Immature natural killer cell (primary cell): ENCODE measurements around the gene SNRNP200. TPM values are rescaled to one million over a fixed set of nuclear protein-coding genes. Genes with fewer than 3 reads are reported as not detected.
A peak's percentile ranks its signal among the peaks of the same experiment; 100 is the strongest.

ENCODE experiments used
- DNase-seq, 3 donors: peaks; one replicate each; pipeline ENCODE4 v3.0.0; 2022; ENCODE audit warnings: mixed read lengths in 1 of 3
- H3K27ac Mint-ChIP-seq, 6 donors: one replicate each; pipeline ENCODE4 v1.8.0; 2020; ENCODE audit warnings: mixed read lengths in 6 of 6, mild to moderate bottlenecking in 5 of 6, inconsistent platforms in 4 of 6, moderate library complexity in 3 of 6
- H3K27me3 Mint-ChIP-seq, 3 donors: one replicate each; pipeline ENCODE4 v1.8.0; 2020 to 2021; ENCODE audit warnings: low read depth in 3 of 3, mild to moderate bottlenecking in 3 of 3, mixed read lengths in 3 of 3, moderate library complexity in 3 of 3, inconsistent platforms in 1 of 3
- H3K36me3 Mint-ChIP-seq, 3 donors: one replicate each; pipeline ENCODE4 v1.8.0; 2020; ENCODE audit warnings: mixed read lengths in 3 of 3, inconsistent platforms in 2 of 3, mild to moderate bottlenecking in 2 of 3
- H3K4me1 Mint-ChIP-seq, 2 donors: one replicate each; pipeline ENCODE4 v1.8.0; 2020; ENCODE audit warnings: inconsistent platforms in 2 of 2, mild to moderate bottlenecking in 2 of 2, mixed read lengths in 2 of 2, moderate library complexity in 1 of 2
- H3K4me3 Mint-ChIP-seq, 5 donors: one replicate each; pipeline ENCODE4 v1.8.0; 2020; ENCODE audit warnings: mild to moderate bottlenecking in 5 of 5, mixed read lengths in 5 of 5, inconsistent platforms in 3 of 5, moderate library complexity in 3 of 5
- H3K9me3 Mint-ChIP-seq, 6 donors: one replicate each; pipeline ENCODE4 v1.8.0; 2020; ENCODE audit warnings: mild to moderate bottlenecking in 6 of 6, mixed read lengths in 6 of 6, inconsistent platforms in 4 of 6, moderate library complexity in 3 of 6
- polyA plus RNA-seq, 3 donors: library from polyadenylated mRNA; unstranded; fragments of 300-500 nt; fragmentation: Illumina TruSeq; gene quantifications; one replicate each; pipeline ENCODE4 v1.2.3, GENCODE V29; 2021

Gene SNRNP200
- polyA plus RNA-seq: 100 to 1,000 TPM in 1 of 3 donors, 10 to 100 TPM in 2; 42.3 to 105 (median 46.6) TPM

- Mint-ChIP-seq H3K9me3 (no peaks in the 10 kb centered on the region), H3K4me1 (peaks cover 55 to 60% of the 10 kb centered on the region in 2 donors), H3K4me3 (peak within 1 kb of the TSS; percentile 97 to 99 (median 98)), H3K27me3 (peaks cover 4 to 8% (median 5%) of the 10 kb centered on the region in 3 donors), H3K27ac (peak within 1 kb of the TSS; percentile 93 to 100 (median 98)), H3K36me3 (peaks cover 12 to 38% (median 36%) of the 10 kb centered on the region in 3 donors)
- peak; percentile 87 to 90 (median 87) for DNase-seq
Observed at GRCh38 chr2:96305091-96305978, at the start of gene SNRNP200. Gene SNRNP200, minus strand, starts transcription at chr2:96305546. Its CDS starts 109 bp downstream, at chr2:96305437.

- Mint-ChIP-seq H3K27me3 (no peaks in the 10 kb centered on the region), H3K4me3 (no peak overlapping the region), H3K36me3 (peaks cover 0 to 3% (median 0%) of the 10 kb centered on the region in 3 donors), H3K27ac (no peak overlapping the region), H3K9me3 (no peaks in the 10 kb centered on the region), H3K4me1 (no peaks in the 10 kb centered on the region)
- no peak for DNase-seq
Observed at GRCh38 chr2:96354492-96354891, 49.1 kb upstream of the SNRNP200 start.

- Mint-ChIP-seq H3K27ac (no peak overlapping the region), H3K4me3 (no peak overlapping the region), H3K27me3 (no peaks in the 10 kb centered on the region), H3K4me1 (no peaks in the 10 kb centered on the region), H3K9me3 (no peaks in the 10 kb centered on the region), H3K36me3 (peaks cover 0 to 3% (median 0%) of the 10 kb centered on the region in 3 donors)
- no peak for DNase-seq
Observed at GRCh38 chr2:96353606-96354101, 48.3 kb upstream of the SNRNP200 start.

- DNase-seq: no peak
- Mint-ChIP-seq H3K27ac (peak overlapping the region in 1 of 6 donors; percentile 6), H3K9me3 (no peaks in the 10 kb centered on the region), H3K27me3 (no peaks in the 10 kb centered on the region), H3K36me3 (peaks cover 0 to 3% (median 0%) of the 10 kb centered on the region in 3 donors), H3K4me3 (no peak overlapping the region), H3K4me1 (no peaks in the 10 kb centered on the region)
Observed at GRCh38 chr2:96353032-96353561, 47.8 kb upstream of the SNRNP200 start.

GRCh38 chr2:96347395-96347794, 42.0 kb upstream of the SNRNP200 start:
- Mint-ChIP-seq H3K27me3 (no peaks in the 10 kb centered on the region), H3K9me3 (no peaks in the 10 kb centered on the region), H3K27ac (peak overlapping the region in 2 of 6 donors; percentile 9 to 58), H3K4me1 (peaks cover 0 to under 1% of the 10 kb centered on the region in 2 donors), H3K4me3 (no peak overlapping the region), H3K36me3 (peaks cover 0 to 10% (median 0%) of the 10 kb centered on the region in 3 donors)
- DNase-seq: no peak

- no peak for DNase-seq
- Mint-ChIP-seq H3K4me3 (no peak overlapping the region), H3K9me3 (no peaks in the 10 kb centered on the region), H3K27ac (peak overlapping the region in 5 of 6 donors; percentile 4 to 81 (median 41)), H3K27me3 (no peaks in the 10 kb centered on the region), H3K4me1 (peaks cover 0 to 1% of the 10 kb centered on the region in 2 donors), H3K36me3 (peaks cover 0 to 10% (median 0%) of the 10 kb centered on the region in 3 donors)
Observed at GRCh38 chr2:96345868-96346462, 40.6 kb upstream of the SNRNP200 start.

- no peak overlapping the region for H3K4me3 Mint-ChIP-seq
- peaks cover 0 to 1% of the 10 kb centered on the region in 2 donors for H3K4me1 Mint-ChIP-seq
- DNase-seq: no peak
- H3K9me3 Mint-ChIP-seq: no peaks in the 10 kb centered on the region
- H3K27me3 Mint-ChIP-seq: no peaks in the 10 kb centered on the region
- H3K36me3 Mint-ChIP-seq: peaks cover 0 to 10% (median 0%) of the 10 kb centered on the region in 3 donors
- H3K27ac Mint-ChIP-seq: peak overlapping the region in 4 of 6 donors; percentile 4 to 81 (median 48)
Observed at GRCh38 chr2:96345438-96345837, 40.1 kb upstream of the SNRNP200 start.

- peak overlapping the region in 1 of 5 donors; percentile 61 for H3K4me3 Mint-ChIP-seq
- peaks cover 0 to 1% of the 10 kb centered on the region in 2 donors for H3K4me1 Mint-ChIP-seq
- H3K27ac Mint-ChIP-seq: peak overlapping the region; percentile 27 to 91 (median 42)
- peaks cover 0 to 4% (median 1%) of the 10 kb centered on the region in 3 donors for H3K27me3 Mint-ChIP-seq
- peak in 2 of 3 donors; percentile 13 to 66 for DNase-seq
- peaks cover 0 to 10% (median 0%) of the 10 kb centered on the region in 3 donors for H3K36me3 Mint-ChIP-seq
- no peaks in the 10 kb centered on the region for H3K9me3 Mint-ChIP-seq
Observed at GRCh38 chr2:96344011-96344410, 38.7 kb upstream of the SNRNP200 start.

- peak overlapping the region in 3 of 6 donors; percentile 5 to 91 (median 84) for H3K27ac Mint-ChIP-seq
- H3K4me1 Mint-ChIP-seq: peaks cover 0 to 1% of the 10 kb centered on the region in 2 donors
- peak in 1 of 3 donors; percentile 44 for DNase-seq
- peaks cover 0 to 7% (median 1%) of the 10 kb centered on the region in 3 donors for H3K27me3 Mint-ChIP-seq
- peaks cover 0 to 6% (median 0%) of the 10 kb centered on the region in 3 donors for H3K36me3 Mint-ChIP-seq
- H3K4me3 Mint-ChIP-seq: peak overlapping the region in 1 of 5 donors; percentile 73
- no peaks in the 10 kb centered on the region for H3K9me3 Mint-ChIP-seq
Observed at GRCh38 chr2:96342085-96342484, 36.7 kb upstream of the SNRNP200 start.

- peaks cover 0 to 1% of the 10 kb centered on the region in 2 donors for H3K4me1 Mint-ChIP-seq
- peak overlapping the region in 1 of 5 donors; percentile 73 for H3K4me3 Mint-ChIP-seq
- peaks cover 0 to 4% (median 0%) of the 10 kb centered on the region in 3 donors for H3K36me3 Mint-ChIP-seq
- DNase-seq: no peak
- H3K27me3 Mint-ChIP-seq: peaks cover 1 to 7% (median 2%) of the 10 kb centered on the region in 3 donors
- H3K27ac Mint-ChIP-seq: peak overlapping the region in 2 of 6 donors; percentile 84 to 91
- H3K9me3 Mint-ChIP-seq: no peaks in the 10 kb centered on the region
Observed at GRCh38 chr2:96341641-96342040, 36.3 kb upstream of the SNRNP200 start.

- peaks cover 1 to 10% (median 2%) of the 10 kb centered on the region in 3 donors for H3K27me3 Mint-ChIP-seq
- no peaks in the 10 kb centered on the region for H3K9me3 Mint-ChIP-seq
- H3K4me1 Mint-ChIP-seq: peaks cover 7 to 9% of the 10 kb centered on the region in 2 donors
- peak overlapping the region in 1 of 6 donors; percentile 66 for H3K27ac Mint-ChIP-seq
- DNase-seq: no peak
- no peak overlapping the region for H3K4me3 Mint-ChIP-seq
- H3K36me3 Mint-ChIP-seq: no peaks in the 10 kb centered on the region
Observed at GRCh38 chr2:96340493-96341414, 35.4 kb upstream of the SNRNP200 start.

GRCh38 chr2:96336873-96337272, 31.5 kb upstream of the SNRNP200 start:
- H3K9me3 Mint-ChIP-seq: no peaks in the 10 kb centered on the region
- peaks cover 25 to 31% of the 10 kb centered on the region in 2 donors for H3K4me1 Mint-ChIP-seq
- peaks cover 2 to 18% (median 5%) of the 10 kb centered on the region in 3 donors for H3K27me3 Mint-ChIP-seq
- H3K36me3 Mint-ChIP-seq: no peaks in the 10 kb centered on the region
- H3K4me3 Mint-ChIP-seq: peak overlapping the region in 2 of 5 donors; percentile 7 to 48
- no peak for DNase-seq
- peak overlapping the region in 2 of 6 donors; percentile 87 to 90 for H3K27ac Mint-ChIP-seq
